Epithelial cell of esophagus (primary cell): ENCODE measurements around the gene VEPH1.
A peak's percentile ranks its signal among the peaks of the same experiment; 100 is the strongest.

Source experiments
- DNase-seq: peaks from one replicate; pipeline ENCODE4 v3.0.0; 2010; ENCODE audit warnings: low read depth
- H3K4me3 ChIP-seq: 2 replicates; pipeline ENCODE4 v1.5.1; 2011; ENCODE audit warnings: mild to moderate bottlenecking, low read length, control low read depth
- CTCF ChIP-seq: IDR thresholded peaks from 2 replicates; pipeline ENCODE4 v1.5.1; 2011; ENCODE audit warnings: low read depth, mild to moderate bottlenecking, low read length, control low read depth, inconsistent platforms; ENCODE audit not compliant: insufficient read depth; ENCODE audit errors: missing control alignments

The VEPH1 gene

DNA sequence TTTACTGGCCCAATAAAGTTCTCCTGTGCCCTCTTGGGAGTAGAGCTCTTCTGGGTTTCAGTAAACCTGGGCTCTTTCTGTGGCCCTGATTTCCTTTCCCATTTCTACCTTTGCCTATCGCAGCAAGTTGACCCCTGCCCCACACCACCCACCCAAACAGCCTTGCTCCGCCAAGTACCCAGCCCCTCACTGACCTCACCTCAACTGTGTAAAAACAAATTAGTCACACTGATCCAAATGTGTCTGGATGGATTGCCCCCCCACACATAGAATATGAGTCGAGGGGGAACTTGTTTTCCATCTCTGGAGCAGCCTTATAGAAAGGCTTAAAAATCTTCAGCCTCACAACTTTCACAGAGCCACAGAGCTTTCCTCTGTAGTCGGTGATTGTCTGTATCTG lies 28.6 kb upstream of the VEPH1 start:
- no peak overlapping the region for H3K4me3 ChIP-seq
- DNase-seq, result no peak
- TF ChIP-seq CTCF, result no peak

DNA sequence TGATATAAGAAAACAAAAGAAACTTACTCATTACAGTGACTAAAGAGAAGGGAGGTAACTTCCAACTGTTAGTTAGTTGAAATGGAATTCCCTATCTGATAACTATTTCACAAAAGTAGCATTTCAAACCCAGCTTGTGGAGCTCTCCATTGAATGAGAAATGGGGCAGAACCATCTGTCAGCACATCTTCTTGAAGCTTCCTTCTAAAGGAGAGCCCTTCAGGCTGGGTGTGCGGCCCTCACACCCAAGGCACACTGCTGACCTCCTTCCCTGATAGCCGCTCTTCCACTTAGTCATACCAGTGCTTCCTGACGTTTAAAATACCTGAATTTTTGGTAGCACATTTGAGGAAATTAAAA lies 28.1 kb upstream of the VEPH1 start:
- no peak overlapping the region for H3K4me3 ChIP-seq
- DNase-seq, result peak; percentile 26
- TF ChIP-seq CTCF, result no peak

DNA sequence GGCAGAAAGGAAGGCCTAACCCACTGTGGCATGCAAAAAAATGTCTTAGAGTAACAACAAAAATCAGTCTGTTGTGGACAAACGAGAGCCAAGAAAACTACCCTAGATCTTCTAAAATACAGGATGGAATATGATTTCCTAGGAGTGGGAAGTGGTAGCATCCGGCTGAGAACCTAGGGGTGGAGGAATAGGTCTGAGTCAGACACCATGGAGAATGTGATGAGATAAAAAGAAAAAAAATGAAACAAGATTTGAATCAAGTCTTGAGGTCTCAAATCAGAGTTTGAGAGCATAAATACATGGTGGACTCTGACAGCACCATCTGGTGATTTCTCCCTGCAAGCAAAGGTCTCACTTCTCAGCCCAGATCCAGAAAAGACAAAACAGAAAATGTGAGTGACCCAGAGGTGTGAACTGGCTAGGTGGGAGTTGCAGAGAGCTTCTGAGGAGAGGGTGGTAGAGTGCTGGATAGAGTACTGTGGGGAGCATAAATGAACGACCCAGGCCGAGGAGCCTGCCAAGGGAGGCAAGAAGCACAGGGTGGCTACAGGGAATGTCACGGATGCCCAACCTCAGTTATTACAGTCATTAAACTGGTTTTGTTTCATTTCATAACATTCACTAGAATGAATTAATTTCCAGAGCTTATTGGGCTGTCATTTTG lies 27.6 kb upstream of the VEPH1 start:
- no peak for TF ChIP-seq CTCF
- DNase-seq, result no peak
- H3K4me3 ChIP-seq, result no peak overlapping the region

DNA sequence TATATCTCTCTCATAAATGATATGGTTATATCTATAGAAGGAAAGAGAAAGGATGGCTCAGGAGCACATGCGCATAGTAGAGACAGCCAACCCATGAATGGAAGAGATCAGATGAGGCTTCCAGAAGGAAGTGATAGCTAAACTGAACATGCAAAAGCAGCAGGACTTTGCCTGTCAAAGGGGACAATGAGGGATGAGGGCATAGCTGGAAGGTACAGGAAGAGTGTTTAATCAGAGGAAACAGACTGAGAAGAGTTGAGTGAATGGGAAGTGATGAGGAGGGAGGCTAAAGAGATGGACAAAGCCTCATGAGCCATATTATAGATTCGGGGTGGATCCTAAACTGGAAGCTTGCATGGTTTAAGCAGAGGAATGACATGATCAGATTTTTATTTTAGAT lies 26.5 kb upstream of the VEPH1 start:
- no peak for DNase-seq
- no peak overlapping the region for H3K4me3 ChIP-seq
- TF ChIP-seq CTCF, result no peak

DNA sequence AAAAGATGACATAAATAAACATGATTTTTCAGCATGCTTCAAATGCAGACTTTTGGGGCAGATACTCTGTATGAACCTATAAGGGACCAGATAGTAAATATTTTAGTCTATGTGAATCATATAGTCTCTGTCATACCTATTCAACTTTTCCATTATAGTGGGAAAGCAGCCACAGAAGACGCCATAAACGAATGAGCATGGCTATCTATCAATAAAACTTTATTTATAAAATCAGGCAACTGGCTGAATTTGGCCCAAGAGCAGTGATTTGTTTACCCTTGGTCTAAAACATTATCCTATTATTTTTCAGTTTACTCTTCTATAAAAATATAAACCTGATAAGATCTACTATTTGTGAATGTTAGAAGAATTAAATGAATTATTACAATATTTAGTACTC lies 25.9 kb upstream of the VEPH1 start:
- no peak overlapping the region for H3K4me3 ChIP-seq
- no peak for DNase-seq
- TF ChIP-seq CTCF, result no peak

DNA sequence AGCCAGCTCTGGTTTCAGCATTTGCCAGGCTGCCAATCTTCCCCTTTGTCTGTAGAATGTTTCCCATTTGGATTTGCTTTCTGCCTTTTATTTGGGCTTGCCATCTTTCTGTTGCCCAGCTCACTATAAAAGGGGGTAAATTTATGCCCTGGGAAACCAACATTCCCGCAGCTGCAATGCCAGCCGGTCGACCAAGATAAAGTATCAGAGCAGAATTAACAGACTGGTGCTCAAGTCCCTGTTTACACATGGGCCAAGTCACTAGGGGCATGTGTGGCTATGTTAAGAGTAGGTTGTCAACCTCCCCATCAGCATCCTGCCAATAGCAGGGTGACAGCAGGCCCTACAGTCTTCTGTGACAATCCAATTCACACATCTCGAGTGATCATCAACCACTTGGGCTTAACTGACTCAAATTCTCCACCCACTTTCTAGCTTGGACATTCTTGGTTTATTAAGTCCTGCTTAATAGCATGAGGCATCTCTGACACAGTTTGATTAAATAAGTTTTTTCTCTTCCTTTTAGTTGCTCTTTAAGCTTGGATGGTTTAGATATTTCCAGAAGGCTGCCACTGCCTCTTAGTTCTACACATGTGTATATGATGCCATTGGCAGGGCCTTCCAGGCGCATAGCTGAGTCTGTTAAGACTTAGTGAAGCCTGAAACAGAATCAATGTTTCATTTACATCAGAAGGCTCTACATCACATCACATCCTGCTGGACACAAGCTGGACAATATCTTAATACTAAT lies 24.1 kb upstream of the VEPH1 start:
- DNase-seq, result no peak
- no peak overlapping the region for H3K4me3 ChIP-seq
- TF ChIP-seq CTCF, result no peak

DNA sequence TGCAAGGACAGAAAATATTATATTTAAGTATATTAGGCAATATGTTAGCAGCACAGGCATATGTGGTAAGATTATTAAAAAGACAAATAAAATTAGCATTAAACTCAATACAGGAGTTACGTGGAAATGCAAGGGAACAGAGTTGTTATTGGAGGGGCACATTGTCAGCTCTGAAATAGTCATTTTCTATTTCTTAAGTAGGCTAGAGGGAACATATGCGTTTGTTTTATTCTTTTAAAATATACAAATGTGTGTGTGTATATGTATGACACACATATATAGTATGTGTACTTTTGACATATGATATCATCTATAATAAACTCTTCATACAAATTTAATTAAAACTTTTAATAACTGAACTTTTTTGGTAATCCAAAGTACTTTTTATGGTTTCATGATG lies 22.8 kb upstream of the VEPH1 start:
- H3K4me3 ChIP-seq, result no peak overlapping the region
- no peak for DNase-seq
- no peak for TF ChIP-seq CTCF
